Tibial nerve (tissue), 4 donors: ENCODE measurements around the gene CTLA4. TPM values are rescaled to one million over a fixed set of nuclear protein-coding genes. Genes with fewer than 3 reads are reported as not detected.

Source experiments
- DNase-seq, 2 donors: peaks; one replicate each; pipeline ENCODE4 v3.0.0-alpha.2; 2019; ENCODE audit warnings: low spot score in 2 of 2
- H3K27ac ChIP-seq, 4 donors: fragments of 200-600 bp; sonication (generic) in 3 of 4; one replicate each; pipeline ENCODE4 v1.5.1; 2017 to 2019; ENCODE audit warnings: mild to moderate bottlenecking in 1 of 4
- H3K27me3 ChIP-seq, 2 donors: fragments of 200-600 bp; sonication (generic) in 1 of 2; one replicate each; pipeline versions ENCODE4 v1.5.1 to v1.6.0; 2017 to 2019
- H3K36me3 ChIP-seq, 3 donors: fragments of 200-600 bp; sonication (generic); one replicate each; pipeline ENCODE4 v1.5.1; 2018 to 2019
- H3K4me1 ChIP-seq, 4 donors: fragments of 200-600 bp; sonication (generic) in 3 of 4; one replicate each; pipeline ENCODE4 v1.5.1; 2017 to 2019
- H3K4me3 ChIP-seq, 4 donors: fragments of 200-600 bp; sonication (generic) in 3 of 4; one replicate each; pipeline ENCODE4 v1.5.1; 2017 to 2019; ENCODE audit warnings: mild to moderate bottlenecking in 1 of 4, moderate library complexity in 1 of 4
- H3K9me3 ChIP-seq, 4 donors: fragments of 200-600 bp; sonication (generic) in 3 of 4; one replicate each; pipeline ENCODE4 v1.5.1; 2017 to 2019
- EP300 ChIP-seq, 2 donors: sonication (generic); formaldehyde crosslinking; IDR thresholded peaks; one replicate each; pipeline ENCODE4 v1.6.1; 2017; ENCODE audit warnings: antibody characterized with exemption in 2 of 2, mild to moderate bottlenecking in 1 of 2
- POLR2A ChIP-seq, 2 donors: fragments of 450-650 bp; IDR thresholded peaks; one replicate each; pipeline ENCODE4 v1.6.1; 2017; ENCODE audit warnings: antibody characterized with exemption in 2 of 2, mild to moderate bottlenecking in 2 of 2, moderate library complexity in 2 of 2
- WGBS, 2 donors: methylation state at CpG; one replicate each; pipeline ENCODE4 v1.1.5; 2018; 5-methylcytosine and 5-hydroxymethylcytosine counted together
- total RNA-seq, 4 donors: library from RNA; depleted of rRNA; stranded (reverse); fragments of >200 nt; gene quantifications; one replicate each; pipeline ENCODE4 v1.1.0, GENCODE V29; 2016
- TF ChIP-seq, protein P1 (sequence below), 5 experiments: fragments of 200-600 bp in 3 of 5; fragments of 450-650 bp in 2 of 5; sonication (generic) in 3 of 5; IDR thresholded peaks; one replicate each; pipeline ENCODE4 v1.5.1; 2016 to 2019; ENCODE audit warnings: antibody characterized with exemption in 5 of 5, mild to moderate bottlenecking in 3 of 5, moderate library complexity in 2 of 5

Gene CTLA4
- total RNA-seq, 4 donors from 2014 or later: not detected

DNA sequence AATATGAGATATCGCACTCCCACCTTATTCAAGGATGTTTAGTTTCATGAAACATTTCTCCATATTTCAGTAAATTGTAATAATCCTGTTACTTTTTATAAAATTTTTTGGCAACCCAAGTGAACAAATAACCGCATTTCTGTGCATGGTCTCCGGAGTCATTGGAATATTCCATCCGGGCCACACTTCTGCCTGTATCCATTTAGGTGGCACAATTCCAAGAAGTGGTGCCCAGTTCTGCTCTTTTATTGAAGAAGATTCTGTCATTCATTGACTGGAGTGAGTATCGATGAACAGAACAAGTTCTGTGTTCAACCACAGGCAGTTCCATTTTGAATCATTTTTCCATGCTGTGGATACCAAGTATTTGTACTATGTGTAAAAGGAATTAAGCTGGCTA is 42.4 kb downstream of the CTLA4 start:
- TF ChIP-seq POLR2A (IDR thresholded peaks at IDR 0.05): no peak
- TF ChIP-seq EP300 (IDR thresholded peaks at IDR 0.05): no peak
- TF ChIP-seq, protein P1, sequence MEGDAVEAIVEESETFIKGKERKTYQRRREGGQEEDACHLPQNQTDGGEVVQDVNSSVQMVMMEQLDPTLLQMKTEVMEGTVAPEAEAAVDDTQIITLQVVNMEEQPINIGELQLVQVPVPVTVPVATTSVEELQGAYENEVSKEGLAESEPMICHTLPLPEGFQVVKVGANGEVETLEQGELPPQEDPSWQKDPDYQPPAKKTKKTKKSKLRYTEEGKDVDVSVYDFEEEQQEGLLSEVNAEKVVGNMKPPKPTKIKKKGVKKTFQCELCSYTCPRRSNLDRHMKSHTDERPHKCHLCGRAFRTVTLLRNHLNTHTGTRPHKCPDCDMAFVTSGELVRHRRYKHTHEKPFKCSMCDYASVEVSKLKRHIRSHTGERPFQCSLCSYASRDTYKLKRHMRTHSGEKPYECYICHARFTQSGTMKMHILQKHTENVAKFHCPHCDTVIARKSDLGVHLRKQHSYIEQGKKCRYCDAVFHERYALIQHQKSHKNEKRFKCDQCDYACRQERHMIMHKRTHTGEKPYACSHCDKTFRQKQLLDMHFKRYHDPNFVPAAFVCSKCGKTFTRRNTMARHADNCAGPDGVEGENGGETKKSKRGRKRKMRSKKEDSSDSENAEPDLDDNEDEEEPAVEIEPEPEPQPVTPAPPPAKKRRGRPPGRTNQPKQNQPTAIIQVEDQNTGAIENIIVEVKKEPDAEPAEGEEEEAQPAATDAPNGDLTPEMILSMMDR (IDR thresholded peaks at IDR 0.05): no peak
- no peaks in the 10 kb centered on the region for H3K9me3 ChIP-seq
- no peak overlapping the region for H3K27ac ChIP-seq
- H3K27me3 ChIP-seq: no peaks in the 10 kb centered on the region
- peak overlapping the region in 2 of 4 donors; percentile 28 to 36 for H3K4me3 ChIP-seq
- peaks cover 0 to 21% (median 13%) of the 10 kb centered on the region in 4 donors for H3K4me1 ChIP-seq
- DNase-seq: no peak
- WGBS, 2 donors: 19 to 20% methylated on average over 5 of the region's 5 CpGs
- H3K36me3 ChIP-seq: no peaks in the 10 kb centered on the region

DNA sequence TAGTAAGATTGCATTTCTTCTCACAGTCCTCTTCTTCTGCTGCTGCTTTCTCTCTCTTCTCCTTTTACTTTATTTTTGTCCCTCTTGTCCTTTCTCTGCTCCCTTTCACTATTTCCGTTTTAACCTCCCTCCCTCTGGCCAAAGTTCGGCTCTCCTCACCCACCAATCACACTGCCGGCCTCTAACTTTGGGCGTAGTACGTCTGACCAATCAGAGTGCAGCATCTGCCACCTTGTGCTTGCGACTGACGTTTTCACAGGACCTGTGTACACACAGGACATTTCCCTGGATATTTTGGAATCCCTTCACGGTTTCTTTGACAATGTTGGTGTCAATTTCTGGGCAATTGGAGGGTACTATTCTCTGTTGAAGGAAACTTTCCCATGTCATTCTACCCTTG is 46.4 kb downstream of the CTLA4 start:
- no peak for TF ChIP-seq POLR2A (IDR thresholded peaks at IDR 0.05)
- no peak for TF ChIP-seq EP300 (IDR thresholded peaks at IDR 0.05)
- TF ChIP-seq, protein P1 (IDR thresholded peaks at IDR 0.05): no peak
- 85 to 90% methylated on average over 8 of the region's 8 CpGs for WGBS, 2 donors
- Histone ChIP-seq H3K36me3 (no peaks in the 10 kb centered on the region), H3K27me3 (no peaks in the 10 kb centered on the region), H3K27ac (no peak overlapping the region), H3K4me3 (no peak overlapping the region), H3K9me3 (no peaks in the 10 kb centered on the region), H3K4me1 (peaks cover 0 to 19% (median 13%) of the 10 kb centered on the region in 4 donors)
- no peak for DNase-seq

DNA sequence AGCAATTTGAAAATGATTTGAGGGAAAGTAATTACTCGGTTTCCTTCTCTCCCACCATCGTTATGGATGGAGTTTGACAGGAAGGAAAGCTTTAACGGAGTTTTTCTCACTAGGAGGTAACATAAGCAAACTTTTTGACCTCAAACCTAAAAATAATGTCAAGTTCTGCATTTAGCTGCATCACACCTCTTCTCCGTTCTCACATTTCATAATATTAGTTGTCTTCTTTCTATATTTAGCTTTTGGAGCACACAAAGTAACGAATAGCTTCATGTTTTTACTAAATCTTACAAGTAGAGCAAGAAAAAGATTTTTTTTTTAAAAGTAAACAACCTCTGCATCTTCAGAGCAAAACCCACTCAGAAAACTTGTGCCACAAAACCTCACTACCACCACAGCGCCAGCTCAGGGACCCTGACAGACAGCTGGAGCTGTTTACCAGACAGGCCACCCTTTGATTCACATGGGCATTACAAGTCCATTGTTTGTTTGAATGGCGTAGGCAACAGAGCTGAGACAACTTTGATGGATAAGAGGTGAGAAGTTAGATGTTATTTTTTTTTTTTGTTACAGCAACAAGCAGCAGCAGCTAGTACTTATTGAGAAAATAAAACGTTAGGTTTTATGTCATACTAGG is 47.1 kb downstream of the CTLA4 start:
- H3K27me3 ChIP-seq: no peaks in the 10 kb centered on the region
- no peaks in the 10 kb centered on the region for H3K36me3 ChIP-seq
- no peak overlapping the region for H3K27ac ChIP-seq
- peaks cover 0 to 13% (median 6%) of the 10 kb centered on the region in 4 donors for H3K4me1 ChIP-seq
- no peak for DNase-seq
- WGBS, 2 donors: 55 to 60% methylated on average over 8 of the region's 8 CpGs
- no peak for TF ChIP-seq EP300 (IDR thresholded peaks at IDR 0.05)
- TF ChIP-seq POLR2A (IDR thresholded peaks at IDR 0.05): no peak
- TF ChIP-seq, protein P1 (IDR thresholded peaks at IDR 0.05): no peak
- no peaks in the 10 kb centered on the region for H3K9me3 ChIP-seq
- no peak overlapping the region for H3K4me3 ChIP-seq

DNA sequence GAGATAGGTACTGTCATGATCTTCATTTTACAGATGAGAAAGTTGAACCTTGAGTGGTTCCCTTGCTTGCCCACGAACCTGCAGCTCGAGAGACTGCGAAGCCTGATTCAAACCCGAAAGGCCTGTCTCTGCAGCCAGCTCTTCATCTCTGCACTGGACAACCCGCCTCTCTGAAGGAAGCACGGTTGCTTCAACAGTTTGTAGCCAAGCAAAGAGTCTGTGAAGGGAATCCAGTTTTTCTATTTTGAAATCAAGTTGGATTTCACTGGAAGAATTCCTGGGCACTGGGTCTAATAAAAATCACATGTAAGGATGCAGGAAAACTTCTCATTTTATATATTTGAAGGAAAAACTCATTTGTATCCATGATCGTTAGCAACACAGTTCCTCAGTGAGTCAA is 47.7 kb downstream of the CTLA4 start:
- H3K4me3 ChIP-seq: no peak overlapping the region
- peaks cover 0 to 13% (median 5%) of the 10 kb centered on the region in 4 donors for H3K4me1 ChIP-seq
- H3K27ac ChIP-seq: no peak overlapping the region
- DNase-seq: no peak
- WGBS, 2 donors: 75 to 78% methylated on average over 7 of the region's 7 CpGs
- no peaks in the 10 kb centered on the region for H3K27me3 ChIP-seq
- H3K9me3 ChIP-seq: no peaks in the 10 kb centered on the region
- no peaks in the 10 kb centered on the region for H3K36me3 ChIP-seq
- TF ChIP-seq EP300 (IDR thresholded peaks at IDR 0.05): no peak
- TF ChIP-seq POLR2A (IDR thresholded peaks at IDR 0.05): no peak
- TF ChIP-seq, protein P1 (IDR thresholded peaks at IDR 0.05): no peak

DNA sequence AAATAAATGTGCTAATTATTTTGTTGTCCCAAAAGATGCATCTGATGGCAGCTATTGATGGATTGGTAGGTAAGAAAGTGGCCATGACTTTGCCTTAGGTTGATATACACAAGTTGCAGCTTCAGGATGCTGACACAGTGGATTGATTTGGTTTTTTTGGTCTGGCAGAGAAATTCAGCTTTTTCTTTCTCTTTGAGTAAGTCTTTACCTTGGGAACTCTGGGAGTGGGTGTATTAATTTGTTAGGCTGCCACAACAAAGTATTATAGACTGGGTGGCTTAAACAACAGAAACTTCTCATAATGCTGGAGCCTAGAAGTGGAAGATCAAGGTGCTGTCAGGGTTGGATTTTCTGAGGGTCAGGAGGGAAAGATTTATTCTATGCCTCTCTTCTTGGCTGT is 49.2 kb downstream of the CTLA4 start:
- no peak for DNase-seq
- no peaks in the 10 kb centered on the region for H3K9me3 ChIP-seq
- peaks cover 0 to 13% (median 5%) of the 10 kb centered on the region in 4 donors for H3K4me1 ChIP-seq
- TF ChIP-seq EP300 (IDR thresholded peaks at IDR 0.05) (no peak), POLR2A (IDR thresholded peaks at IDR 0.05) (no peak)
- TF ChIP-seq, protein P1 (IDR thresholded peaks at IDR 0.05): no peak
- H3K4me3 ChIP-seq: no peak overlapping the region
- no peak overlapping the region for H3K27ac ChIP-seq
- no peaks in the 10 kb centered on the region for H3K36me3 ChIP-seq
- no peaks in the 10 kb centered on the region for H3K27me3 ChIP-seq
